HepG2 (cell line): ENCODE data around the gene AHRR. TPM values are rescaled to one million over a fixed set of nuclear protein-coding genes. Genes with fewer than 3 reads are reported as not detected.

Experiments used
- ARNT2 ChIP-seq: sonication (generic); formaldehyde crosslinking; IDR thresholded peaks from 2 replicates; pipeline ENCODE4 v1.8.0; 2022; ENCODE audit warnings: mild to moderate bottlenecking, low read depth, missing genetic modification reagents, moderate library complexity
- DPF2 ChIP-seq: sonication (generic); formaldehyde crosslinking; IDR thresholded peaks from 2 replicates; pipeline ENCODE4 v1.4.0; 2020; ENCODE audit warnings: mild to moderate bottlenecking, low read depth, missing genetic modification reagents, borderline replicate concordance
- GABPB1 ChIP-seq: IDR thresholded peaks from 2 replicates; pipeline ENCODE4 v1.6.1; 2016; ENCODE audit warnings: mild to moderate bottlenecking, missing genetic modification reagents, moderate library complexity, missing compliant biosample characterization
- MAX ChIP-seq: IDR thresholded peaks from 2 replicates; pipeline ENCODE4 v1.6.1; 2012; ENCODE audit warnings: inconsistent platforms
- ZNF3 ChIP-seq: IDR thresholded peaks from 2 replicates; pipeline ENCODE4 v1.7.0; 2017; ENCODE audit warnings: inconsistent platforms
- ZNF337 ChIP-seq: sonication (generic); formaldehyde crosslinking; IDR thresholded peaks from 2 replicates; pipeline ENCODE4 v1.5.1; 2020; ENCODE audit warnings: missing genetic modification reagents, low read depth, mild to moderate bottlenecking, borderline replicate concordance
- ZNF574 ChIP-seq: sonication (generic); formaldehyde crosslinking; IDR thresholded peaks from 2 replicates; pipeline ENCODE4 v1.4.0; 2020; ENCODE audit warnings: missing genetic modification reagents
- ZNF687 ChIP-seq: sonication (generic); formaldehyde crosslinking; IDR thresholded peaks from 2 replicates; pipeline ENCODE4 v1.5.1; 2020; ENCODE audit warnings: mild to moderate bottlenecking, missing genetic modification reagents, moderate library complexity
- ZNF710 ChIP-seq: sonication (generic); formaldehyde crosslinking; IDR thresholded peaks from 2 replicates; pipeline ENCODE4 v1.5.0; 2020; ENCODE audit warnings: mild to moderate bottlenecking, missing genetic modification reagents, borderline replicate concordance
- polyA plus RNA-seq, 8 experiments: library from polyadenylated mRNA; depleted of rRNA in 3 of 8; stranded (reverse) in 7 of 8; unstranded in 1 of 8; fragments of >200 nt; fragmentation: Illumina TruSeq in 4 of 8; extraction: Trizol in 4 of 8; gene quantifications; 2 replicates each; pipeline versions ENCODE4 v1.2.1 to v1.2.3, GENCODE V29; 2011 to 2016; ENCODE audit warnings: low read depth in 4 of 8, missing spikeins in 1 of 8, mixed read lengths in 1 of 8; ENCODE audit not compliant: insufficient read depth in 1 of 8
- total RNA-seq, 5 experiments: library from RNA; depleted of rRNA; stranded (reverse); fragments of >200 nt; fragmentation: Illumina TruSeq; extraction: Trizol; gene quantifications; 2 replicates each; pipeline ENCODE4 v1.2.3, GENCODE V29; 2016; ENCODE audit warnings: low read depth in 1 of 5
- TF ChIP-seq, protein P1 (sequence below), 2 experiments: sonication (generic) in 1 of 2; formaldehyde crosslinking in 1 of 2; IDR thresholded peaks; 2 replicates each; pipeline versions ENCODE4 v1.5.1 to v1.6.1; 2011 to 2020; ENCODE audit warnings: borderline replicate concordance in 1 of 2, low read depth in 1 of 2, low read length in 1 of 2, mild to moderate bottlenecking in 1 of 2, missing genetic modification reagents in 1 of 2, moderate library complexity in 1 of 2
- TF ChIP-seq, protein P2 (sequence below): sonication (generic); formaldehyde crosslinking; IDR thresholded peaks from 2 replicates; pipeline ENCODE4 v1.4.0; 2020; ENCODE audit warnings: missing genetic modification reagents

Gene AHRR
- total and polyA plus RNA-seq, 2 of the 13 experiments (the other 11 are each of a cell fraction or from before 2014, with no cell fraction given) = 0.28 to 0.35 TPM

- TF ChIP-seq ZNF574 (peak; percentile 75), DPF2 (no peak), ZNF337 (CRISPR knock-in tag) (no peak), MAX (0 out of 2 replicates have a peak, but pooled peaks have one; percentile 21), ZNF710 (CRISPR knock-in tag) (no peak), ZNF3 (no peak), ARNT2 (CRISPR knock-in tag) (no peak), GABPB1 (CRISPR knock-in tag) (peak; percentile 18; the same call in 1 of the 2 replicates), ZNF687 (CRISPR knock-in tag) (no peak)
- TF ChIP-seq, protein P1, sequence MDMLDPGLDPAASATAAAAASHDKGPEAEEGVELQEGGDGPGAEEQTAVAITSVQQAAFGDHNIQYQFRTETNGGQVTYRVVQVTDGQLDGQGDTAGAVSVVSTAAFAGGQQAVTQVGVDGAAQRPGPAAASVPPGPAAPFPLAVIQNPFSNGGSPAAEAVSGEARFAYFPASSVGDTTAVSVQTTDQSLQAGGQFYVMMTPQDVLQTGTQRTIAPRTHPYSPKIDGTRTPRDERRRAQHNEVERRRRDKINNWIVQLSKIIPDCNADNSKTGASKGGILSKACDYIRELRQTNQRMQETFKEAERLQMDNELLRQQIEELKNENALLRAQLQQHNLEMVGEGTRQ (IDR thresholded peaks at IDR 0.05; ENCODE audit: low read depth, low read length) = no peak
- TF ChIP-seq, protein P1 (CRISPR knock-in tag; IDR thresholded peaks at IDR 0.05; ENCODE audit: borderline replicate concordance) = no peak
- TF ChIP-seq, protein P2, sequence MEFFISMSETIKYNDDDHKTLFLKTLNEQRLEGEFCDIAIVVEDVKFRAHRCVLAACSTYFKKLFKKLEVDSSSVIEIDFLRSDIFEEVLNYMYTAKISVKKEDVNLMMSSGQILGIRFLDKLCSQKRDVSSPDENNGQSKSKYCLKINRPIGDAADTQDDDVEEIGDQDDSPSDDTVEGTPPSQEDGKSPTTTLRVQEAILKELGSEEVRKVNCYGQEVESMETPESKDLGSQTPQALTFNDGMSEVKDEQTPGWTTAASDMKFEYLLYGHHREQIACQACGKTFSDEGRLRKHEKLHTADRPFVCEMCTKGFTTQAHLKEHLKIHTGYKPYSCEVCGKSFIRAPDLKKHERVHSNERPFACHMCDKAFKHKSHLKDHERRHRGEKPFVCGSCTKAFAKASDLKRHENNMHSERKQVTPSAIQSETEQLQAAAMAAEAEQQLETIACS (CRISPR knock-in tag) = no peak
These were observed 22.2 kb downstream of the AHRR start (continued) for GRCh38 chr5:343461-344401.
